HG03097 (cell line): ENCODE results near the gene ZBTB47.

Source experiments
- ATAC-seq: cut with Tn5 transposase; IDR thresholded peaks from one replicate; pipeline ENCODE4 v1.9.1; 2021; ENCODE audit not compliant: unreplicated experiment, low FRiP score

Gene ZBTB47

GRCh38 chr3:42663581-42664437 lies 10.3 kb downstream of the ZBTB47 start:
- no peak for ATAC-seq

DNA sequence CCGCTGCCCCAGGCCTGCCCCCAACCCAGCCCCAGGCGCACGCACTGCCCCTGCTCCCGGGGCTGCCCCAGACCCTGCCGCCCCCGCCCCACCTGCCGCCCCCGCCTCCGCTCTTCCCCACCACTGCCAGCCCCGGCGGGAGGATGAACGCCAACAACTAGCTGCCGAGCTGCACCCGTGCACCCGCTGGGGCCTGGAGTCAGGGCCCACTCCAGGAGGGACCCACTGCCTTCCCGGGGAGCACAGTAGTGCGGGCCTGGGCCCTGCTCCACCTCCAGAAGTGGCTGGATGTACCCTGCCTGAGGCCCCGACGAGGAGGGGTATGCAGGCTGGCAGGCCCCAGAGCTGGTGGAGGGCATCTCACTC lies 10.9 kb downstream of the ZBTB47 start:
- no peak for ATAC-seq

DNA sequence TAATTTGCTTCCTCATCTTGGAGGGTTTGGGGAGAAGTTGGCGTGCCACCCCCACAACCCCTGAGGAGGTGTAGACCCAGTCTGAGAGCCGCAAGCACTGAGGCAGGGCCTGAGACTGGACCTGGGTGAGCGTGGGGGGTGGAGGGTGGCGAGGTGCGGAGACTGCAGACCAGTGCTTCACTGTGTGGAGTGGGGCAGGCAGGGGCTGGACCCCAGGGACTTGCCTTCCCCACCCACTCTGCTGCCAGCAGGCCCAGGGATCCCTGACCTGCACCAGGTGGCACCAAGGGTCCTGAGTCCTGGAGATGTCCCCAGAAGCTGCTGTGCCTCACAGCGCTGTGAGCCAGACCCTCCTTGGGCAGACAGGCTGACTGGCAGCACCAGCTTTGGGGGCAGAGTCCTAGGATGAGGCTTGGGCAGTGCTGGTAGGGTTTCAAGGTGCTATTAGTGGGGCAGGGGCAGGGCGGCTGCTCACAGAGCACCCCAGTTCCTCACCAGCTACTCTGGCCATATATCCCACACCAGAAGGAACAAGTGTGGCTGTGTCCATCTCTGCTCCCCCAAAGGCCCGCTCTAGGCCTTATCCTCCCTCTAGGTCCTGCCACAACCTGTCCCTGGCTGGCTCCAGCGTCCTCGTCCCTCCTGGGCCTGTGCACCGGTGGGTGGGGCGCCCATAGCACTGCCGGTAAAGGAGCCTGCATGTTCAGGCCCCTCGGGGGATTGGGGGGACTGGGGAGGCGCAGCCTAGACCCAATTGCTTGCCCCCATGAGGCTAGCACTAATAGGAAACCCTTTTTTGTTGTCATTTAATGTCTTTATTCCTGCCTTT lies 11.8 kb downstream of the ZBTB47 start:
- ATAC-seq, result no peak

DNA sequence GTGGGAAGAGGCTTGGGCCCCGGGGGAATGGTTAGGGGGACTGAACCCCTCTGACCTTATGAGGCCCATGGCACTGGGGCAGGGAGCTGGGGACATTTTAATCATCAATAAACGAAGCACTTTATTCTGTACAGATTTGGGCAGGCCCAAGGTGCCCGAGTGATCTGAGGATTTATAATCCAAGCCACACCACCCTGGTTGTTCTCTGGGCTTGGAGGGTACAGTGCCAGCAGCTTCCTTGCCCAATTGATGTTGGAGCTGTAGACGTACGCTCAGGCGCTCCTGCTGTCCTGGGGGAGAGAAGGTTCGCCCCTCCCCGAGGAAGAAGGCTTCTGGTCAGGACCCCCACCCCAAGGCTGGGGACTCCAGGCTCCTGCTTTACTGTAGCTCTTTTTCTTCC lies 12.5 kb downstream of the ZBTB47 start:
- no peak for ATAC-seq

- no peak for ATAC-seq
Observed at GRCh38 chr3:42666577-42666998, 13.1 kb downstream of the ZBTB47 start.

GRCh38 chr3:42667096-42667522 lies 13.6 kb downstream of the ZBTB47 start:
- ATAC-seq, result no peak

GRCh38 chr3:42667523-42668412 lies 14.3 kb downstream of the ZBTB47 start:
- ATAC-seq, result no peak

GRCh38 chr3:42668413-42668760 lies 14.9 kb downstream of the ZBTB47 start:
- ATAC-seq, result no peak

GRCh38 chr3:42668793-42669217 lies 15.3 kb downstream of the ZBTB47 start:
- no peak for ATAC-seq

- no peak for ATAC-seq
Observed at GRCh38 chr3:42670051-42670576, 16.6 kb downstream of the ZBTB47 start.

DNA sequence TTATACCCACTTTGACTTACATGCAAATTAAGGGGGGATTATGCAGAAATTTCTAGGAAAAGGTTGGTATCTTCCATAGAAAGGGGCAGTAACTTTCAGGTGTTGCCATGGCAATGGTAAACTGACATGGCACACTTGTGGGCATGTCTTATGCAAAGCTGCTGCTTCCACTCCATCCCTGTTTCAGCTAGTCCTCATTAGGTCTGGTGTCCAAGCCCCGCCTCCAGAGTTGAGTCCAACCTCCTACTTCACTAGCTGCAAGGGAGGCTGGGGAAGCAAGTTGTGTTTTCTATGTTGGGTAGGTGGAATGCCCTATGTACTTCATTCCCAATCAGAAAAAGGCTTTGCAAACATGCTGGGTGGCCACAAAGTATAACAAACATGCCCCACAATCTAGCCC lies 17.2 kb downstream of the ZBTB47 start:
- no peak for ATAC-seq

GRCh38 chr3:42672515-42672914 lies 19.0 kb downstream of the ZBTB47 start:
- ATAC-seq, result no peak

- no peak for ATAC-seq
Observed at GRCh38 chr3:42673082-42673481, 19.6 kb downstream of the ZBTB47 start.

- no peak for ATAC-seq
Observed at GRCh38 chr3:42674146-42674545, 20.6 kb downstream of the ZBTB47 start.

DNA sequence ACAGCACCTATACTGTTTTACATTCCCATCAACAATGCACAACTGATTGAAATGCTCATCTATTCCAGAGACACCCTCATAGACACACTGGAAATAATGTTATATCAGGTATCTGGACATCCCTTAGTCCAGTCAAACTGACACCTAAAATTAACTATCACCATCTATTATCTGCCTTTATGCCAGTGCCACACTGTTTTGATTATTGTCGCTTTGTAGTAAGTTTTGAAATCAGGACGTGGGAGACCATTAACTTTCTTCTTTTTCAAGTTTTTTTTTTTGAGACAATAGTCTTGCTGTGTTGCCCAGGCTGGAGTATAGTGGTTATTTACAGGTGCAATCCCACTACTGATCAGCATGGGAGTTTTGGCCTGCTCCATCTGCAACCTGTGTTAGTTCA lies 22.4 kb downstream of the ZBTB47 start:
- ATAC-seq, result no peak

- no peak for ATAC-seq
Observed at GRCh38 chr3:42678447-42678846, 24.9 kb downstream of the ZBTB47 start.

- ATAC-seq, result no peak
Observed at GRCh38 chr3:42680271-42680670, 26.8 kb downstream of the ZBTB47 start.

GRCh38 chr3:42680806-42681205 lies 27.3 kb downstream of the ZBTB47 start:
- no peak for ATAC-seq

DNA sequence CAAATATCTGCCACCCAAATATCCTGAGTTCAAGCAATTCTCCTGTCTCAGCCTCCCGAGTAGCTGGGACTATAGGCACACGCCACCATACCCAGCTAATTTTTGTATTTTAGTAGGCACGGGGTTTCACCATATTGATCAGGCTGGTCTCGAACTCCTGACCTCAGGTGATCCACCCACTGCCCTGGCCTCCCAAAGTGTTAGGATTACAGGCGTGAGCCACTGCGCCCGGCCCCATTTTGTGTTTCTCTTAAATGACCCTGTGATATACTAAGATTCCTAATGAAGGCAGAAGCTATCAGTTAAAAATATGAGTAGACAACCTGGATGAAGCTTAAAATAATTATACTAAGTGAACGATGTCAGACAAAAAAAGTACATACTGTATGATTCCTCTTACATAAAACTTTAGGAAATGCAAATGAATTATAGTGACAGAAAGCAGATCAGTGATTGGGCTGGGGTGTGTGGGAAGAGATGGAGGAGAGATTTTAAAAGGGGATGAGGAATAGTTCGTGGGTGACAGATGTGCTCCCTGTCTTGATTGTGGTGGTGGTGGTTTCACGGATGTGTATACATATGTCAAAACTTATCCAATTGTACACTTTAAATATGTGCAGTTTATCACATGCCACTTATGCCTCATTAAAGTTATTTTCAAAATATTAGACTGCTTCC lies 28.0 kb downstream of the ZBTB47 start:
- ATAC-seq, result no peak
